ENCODE data around the gene THSD7B.

DNA sequence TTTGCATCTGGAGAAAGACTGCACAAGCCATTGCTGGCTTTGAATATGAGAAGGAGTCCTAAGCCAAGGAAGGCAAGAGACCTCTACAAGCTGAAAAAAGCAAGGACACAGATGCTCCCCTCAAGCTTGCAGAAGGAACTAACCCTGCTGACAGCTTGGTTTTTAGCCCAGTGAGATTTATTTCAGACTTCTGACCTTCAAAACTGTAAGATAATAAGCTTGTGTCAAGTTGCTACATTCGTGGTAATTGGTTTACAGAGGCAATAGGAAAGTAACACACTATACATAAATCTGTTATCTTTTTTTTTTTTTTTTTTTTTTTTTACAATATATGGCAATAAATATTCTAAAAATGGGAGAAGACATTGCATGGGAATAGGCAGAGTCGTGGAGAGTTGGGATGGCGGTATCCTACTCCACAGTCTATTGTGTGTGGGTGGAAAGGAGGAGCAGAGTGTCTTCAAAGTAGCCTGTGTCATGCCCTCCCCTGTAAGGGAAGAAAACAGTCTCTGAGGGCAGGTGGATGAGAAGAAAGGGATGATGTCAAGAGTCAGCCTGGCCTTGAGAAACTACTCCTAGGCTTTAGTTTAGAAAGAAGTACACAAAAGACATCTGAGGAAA is 196.9 kb downstream of the THSD7B start:
- TF ChIP-seq, protein P1, sequence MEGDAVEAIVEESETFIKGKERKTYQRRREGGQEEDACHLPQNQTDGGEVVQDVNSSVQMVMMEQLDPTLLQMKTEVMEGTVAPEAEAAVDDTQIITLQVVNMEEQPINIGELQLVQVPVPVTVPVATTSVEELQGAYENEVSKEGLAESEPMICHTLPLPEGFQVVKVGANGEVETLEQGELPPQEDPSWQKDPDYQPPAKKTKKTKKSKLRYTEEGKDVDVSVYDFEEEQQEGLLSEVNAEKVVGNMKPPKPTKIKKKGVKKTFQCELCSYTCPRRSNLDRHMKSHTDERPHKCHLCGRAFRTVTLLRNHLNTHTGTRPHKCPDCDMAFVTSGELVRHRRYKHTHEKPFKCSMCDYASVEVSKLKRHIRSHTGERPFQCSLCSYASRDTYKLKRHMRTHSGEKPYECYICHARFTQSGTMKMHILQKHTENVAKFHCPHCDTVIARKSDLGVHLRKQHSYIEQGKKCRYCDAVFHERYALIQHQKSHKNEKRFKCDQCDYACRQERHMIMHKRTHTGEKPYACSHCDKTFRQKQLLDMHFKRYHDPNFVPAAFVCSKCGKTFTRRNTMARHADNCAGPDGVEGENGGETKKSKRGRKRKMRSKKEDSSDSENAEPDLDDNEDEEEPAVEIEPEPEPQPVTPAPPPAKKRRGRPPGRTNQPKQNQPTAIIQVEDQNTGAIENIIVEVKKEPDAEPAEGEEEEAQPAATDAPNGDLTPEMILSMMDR (conservative IDR thresholded peaks at IDR 0.05 in 1 of 2, IDR thresholded peaks at IDR 0.05 in 1 of 2; ENCODE audit: extremely low read depth in 1 of 2, insufficient read depth in 1 of 2, low read depth in 1 of 2, low read length in 2 of 2), result no peak
- TF ChIP-seq EZH2 (IDR thresholded peaks at IDR 0.05; ENCODE audit: borderline replicate concordance, low read length), result no peak

Measured in mammary epithelial cell (primary cell).